COLO829 (cell line): Measurements from ENCODE around the gene DNAJC12.
"Not testable (repeated sequence)": the region's sequence is repeated elsewhere in the genome, so short reads cannot be mapped to it uniquely, and the experiment has no call there.

ENCODE experiments used
- DNase-seq: peaks from one replicate; pipeline ENCODE4 v3.0.0; 2012; ENCODE audit warnings: low spot score

DNAJC12 gene

GRCh38 chr10:67762567-67762966, 75.4 kb downstream of the DNAJC12 start:
- DNase-seq = not testable (repeated sequence)

GRCh38 chr10:67760272-67760671, 77.7 kb downstream of the DNAJC12 start:
- no peak for DNase-seq
